Urothelium cell line (cell line): ENCODE measurements around the gene ERC1.
"Not testable (repeated sequence)": the region's sequence is repeated elsewhere in the genome, so short reads cannot be mapped to it uniquely, and the experiment has no call there.

Source experiments
- DNase-seq: peaks from one replicate; pipeline ENCODE4 v3.0.0; 2011; ENCODE audit warnings: low spot score, mixed read lengths
- FAIRE-seq: peaks from 2 replicates; lab custom pipeline; 2011; peaks lifted over from hg19 to GRCh38; lab: Jason Lieb, UNC

Gene ERC1

GRCh38 chr12:1020389-1020788, 29.4 kb downstream of the ERC1 start:
- FAIRE-seq: no peak
- no peak for DNase-seq

- no peak for DNase-seq
- no peak for FAIRE-seq
Observed at GRCh38 chr12:1022032-1022970, 31.3 kb downstream of the ERC1 start.

GRCh38 chr12:1030779-1031178, 39.8 kb downstream of the ERC1 start:
- DNase-seq (no peak), FAIRE-seq (no peak)

- FAIRE-seq (no peak), DNase-seq (no peak)
Observed at GRCh38 chr12:1034243-1034642, 43.2 kb downstream of the ERC1 start.

GRCh38 chr12:1034751-1035457, 43.9 kb downstream of the ERC1 start:
- DNase-seq (no peak), FAIRE-seq (no peak)

- FAIRE-seq: no peak
- no peak for DNase-seq
Observed at GRCh38 chr12:1041478-1041877, 50.5 kb downstream of the ERC1 start.

GRCh38 chr12:1044199-1044598, 53.2 kb downstream of the ERC1 start:
- no peak for DNase-seq
- no peak for FAIRE-seq

- FAIRE-seq: no peak
Observed at GRCh38 chr12:1044696-1045095, 53.7 kb downstream of the ERC1 start.

GRCh38 chr12:1046727-1047126, 55.7 kb downstream of the ERC1 start:
- FAIRE-seq (no peak), DNase-seq (no peak)

More at GRCh38 chr12:1044696-1045095, 53.7 kb downstream of the ERC1 start:
- peak; percentile 31 for DNase-seq

- FAIRE-seq (no peak), DNase-seq (no peak)
Observed at GRCh38 chr12:1047898-1048660, 57.1 kb downstream of the ERC1 start.

- DNase-seq (no peak), FAIRE-seq (no peak)
Observed at GRCh38 chr12:1050059-1050707, 59.2 kb downstream of the ERC1 start.

- FAIRE-seq: peak; percentile 5
- not testable (repeated sequence) for DNase-seq
Observed at GRCh38 chr12:1051672-1052071, 60.6 kb downstream of the ERC1 start.

GRCh38 chr12:1053690-1054089, 62.7 kb downstream of the ERC1 start:
- FAIRE-seq (no peak), DNase-seq (no peak)

- no peak for FAIRE-seq
- no peak for DNase-seq
Observed at GRCh38 chr12:1054117-1054870, 63.3 kb downstream of the ERC1 start.

GRCh38 chr12:1056390-1056789, 65.4 kb downstream of the ERC1 start:
- DNase-seq (no peak), FAIRE-seq (no peak)

GRCh38 chr12:1058423-1058822, 67.4 kb downstream of the ERC1 start:
- FAIRE-seq: no peak
- DNase-seq: no peak

- DNase-seq (no peak), FAIRE-seq (no peak)
Observed at GRCh38 chr12:1059162-1059561, 68.1 kb downstream of the ERC1 start.

- FAIRE-seq (no peak), DNase-seq (no peak)
Observed at GRCh38 chr12:1063852-1064251, 72.8 kb downstream of the ERC1 start.

- DNase-seq: no peak
Observed at GRCh38 chr12:1064317-1064716, 73.3 kb downstream of the ERC1 start.

GRCh38 chr12:1065629-1066028, 74.6 kb downstream of the ERC1 start:
- peak; percentile 5 for FAIRE-seq
- DNase-seq: no peak

More at GRCh38 chr12:1064317-1064716, 73.3 kb downstream of the ERC1 start:
- no peak for FAIRE-seq
